Mammary epithelial cell (primary cell): ENCODE measurements around the gene EXT2.

Source experiments
- CTCF ChIP-seq, 2 donors: IDR thresholded peaks in 1 of 2; conservative IDR thresholded peaks in 1 of 2; 2 replicates each; pipeline ENCODE4 v1.5.1; 2011 to 2012; ENCODE audit warnings: inconsistent platforms in 2 of 2, low read length in 2 of 2, mild to moderate bottlenecking in 2 of 2, control low read depth in 1 of 2, low read depth in 1 of 2; ENCODE audit not compliant: insufficient read depth in 1 of 2; ENCODE audit errors: extremely low read depth in 1 of 2
- EZH2 ChIP-seq: IDR thresholded peaks from 2 replicates; pipeline ENCODE4 v1.6.1; 2012; ENCODE audit warnings: low read length, inconsistent platforms, borderline replicate concordance

GRCh38 chr11:44186321-44186930 lies 90.9 kb downstream of the EXT2 start:
- TF ChIP-seq CTCF (conservative IDR thresholded peaks at IDR 0.05 in 1 of 2, IDR thresholded peaks at IDR 0.05 in 1 of 2; ENCODE audit: extremely low read depth in 1 of 2, insufficient read depth in 1 of 2, low read depth in 1 of 2, low read length in 2 of 2) (no peak), EZH2 (no peak)
